GM12873 (cell line): ENCODE results near the gene SNAI3.

ENCODE experiments used
- CTCF ChIP-seq: IDR thresholded peaks from 2 replicates; pipeline ENCODE4 v1.5.1; 2012; ENCODE audit warnings: low read depth, mild to moderate bottlenecking, moderate library complexity, low read length, control low read depth; ENCODE audit not compliant: insufficient read depth; ENCODE audit errors: missing control alignments

SNAI3 gene

GRCh38 chr16:88653596-88654362 lies 32.5 kb downstream of the SNAI3 start:
- no peak for TF ChIP-seq CTCF

GRCh38 chr16:88653101-88653500 lies 33.2 kb downstream of the SNAI3 start:
- no peak for TF ChIP-seq CTCF

DNA sequence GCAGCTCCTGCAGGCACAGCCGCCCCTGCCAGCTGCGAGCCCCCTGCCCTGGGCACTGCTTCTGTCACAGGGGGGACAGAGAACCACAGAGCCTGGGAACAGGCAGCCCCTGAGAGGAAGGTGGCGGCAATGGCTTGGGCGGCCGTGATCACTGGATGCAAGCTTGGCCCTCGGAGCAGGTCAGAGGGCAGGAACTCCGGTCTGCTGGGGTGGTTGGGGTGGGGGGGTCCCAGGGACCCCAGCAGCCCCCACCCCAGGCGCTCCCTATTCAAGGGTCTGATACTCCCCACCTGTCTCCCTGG lies 33.6 kb downstream of the SNAI3 start:
- TF ChIP-seq CTCF = no peak

DNA sequence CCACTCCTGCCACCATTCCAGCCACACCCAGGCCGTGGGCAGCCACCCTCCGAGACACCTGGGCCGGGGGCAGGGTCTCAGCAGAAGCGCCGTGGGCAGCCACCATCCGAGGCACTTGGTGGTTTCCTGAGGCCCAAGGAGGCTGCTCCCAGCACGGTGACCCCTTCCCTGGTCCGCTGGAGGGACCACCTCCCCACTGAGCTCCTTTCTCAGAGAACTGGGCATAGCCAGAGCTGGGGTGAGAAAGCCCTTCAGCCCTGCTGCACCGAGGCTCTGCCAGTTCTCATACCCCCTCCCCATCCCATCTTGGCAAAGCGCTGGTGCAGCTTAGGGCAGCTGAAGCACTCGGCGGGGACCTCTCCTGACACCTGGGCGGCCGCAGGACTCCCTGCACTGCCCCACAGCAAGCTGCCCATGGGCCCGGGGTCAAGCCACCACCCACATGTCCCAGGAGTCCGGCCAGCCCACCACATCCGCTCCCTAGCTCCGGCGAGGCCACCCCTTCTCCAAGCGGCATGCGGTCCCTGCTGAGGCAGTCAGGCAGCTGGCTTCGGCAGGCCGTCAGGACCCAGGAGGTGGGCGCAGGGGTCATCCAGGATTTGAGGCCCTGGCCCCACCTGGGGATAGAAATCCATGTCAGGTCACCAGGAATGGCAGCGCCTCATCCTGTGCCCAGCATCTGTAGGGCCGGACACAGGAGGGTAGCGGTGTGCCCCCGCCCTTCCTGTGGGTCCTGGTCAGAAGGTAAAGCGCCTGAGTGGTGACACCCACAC lies 34.1 kb downstream of the SNAI3 start:
- no peak for TF ChIP-seq CTCF

DNA sequence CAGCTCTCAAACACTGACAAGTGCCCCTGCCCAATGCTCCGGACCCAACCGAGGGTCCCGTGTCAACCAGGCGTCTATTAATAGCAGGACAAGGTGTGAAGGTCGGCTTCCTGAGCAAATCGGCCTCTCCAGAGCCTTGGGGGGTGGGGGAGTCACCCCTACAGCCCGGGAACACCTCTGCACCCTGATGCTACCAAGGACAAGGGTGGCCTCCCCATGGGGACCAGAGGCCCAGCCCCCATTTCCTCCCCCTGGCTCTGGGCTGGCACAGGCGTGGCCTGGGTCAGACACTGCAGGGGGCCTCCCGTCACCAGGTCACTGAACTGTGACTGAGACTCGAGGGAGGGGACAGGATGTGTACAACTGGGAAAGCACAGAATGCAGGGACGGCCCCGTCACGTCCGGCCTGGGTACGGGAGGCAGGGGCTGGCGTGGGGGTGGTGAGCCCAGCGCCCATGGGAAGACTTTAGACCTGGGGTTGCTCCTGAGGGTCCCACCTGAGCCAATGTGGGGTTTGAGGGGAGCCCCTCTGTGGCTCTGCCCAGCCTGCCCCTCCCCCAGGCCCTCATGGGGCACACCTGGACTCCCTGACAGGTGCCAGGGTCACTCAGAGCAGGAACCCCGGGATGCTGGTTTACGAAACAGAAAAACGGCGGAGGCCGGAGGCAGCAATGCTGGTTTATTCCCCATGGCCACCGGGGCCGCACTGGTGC lies 34.9 kb downstream of the SNAI3 start:
- TF ChIP-seq CTCF = no peak

DNA sequence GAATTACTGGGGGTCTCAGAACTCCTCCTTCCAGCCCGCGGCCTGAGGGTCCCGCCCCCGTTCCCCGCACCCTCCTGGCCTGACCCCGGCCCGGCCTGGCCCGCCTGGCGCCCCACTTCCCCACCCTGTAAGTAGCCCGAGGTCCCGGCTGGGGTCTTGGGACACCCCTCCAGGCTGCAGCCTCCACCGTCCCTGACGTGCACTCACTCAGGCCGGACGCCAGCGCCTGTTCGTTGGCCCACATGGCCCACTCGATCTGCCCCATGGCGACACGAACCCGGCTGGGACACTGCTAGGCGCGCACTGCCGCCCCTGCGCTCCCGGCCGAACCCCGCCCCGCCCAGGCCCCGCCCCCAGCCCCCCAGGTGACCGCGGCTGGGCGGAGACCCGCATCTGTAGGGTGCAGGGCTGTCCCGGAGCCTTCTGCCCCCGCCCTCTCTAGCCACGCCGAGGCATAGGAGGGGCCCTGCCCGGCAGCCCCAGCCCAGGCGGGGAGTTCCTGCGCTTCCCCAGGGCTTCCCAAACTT lies 35.5 kb downstream of the SNAI3 start, which contains the start of gene CYBA:
Gene CYBA, minus strand, starts transcription at position 305 of the 527 bp plus-strand sequence. Its CDS starts 40 bp downstream, at position 265.
- no peak for TF ChIP-seq CTCF

DNA sequence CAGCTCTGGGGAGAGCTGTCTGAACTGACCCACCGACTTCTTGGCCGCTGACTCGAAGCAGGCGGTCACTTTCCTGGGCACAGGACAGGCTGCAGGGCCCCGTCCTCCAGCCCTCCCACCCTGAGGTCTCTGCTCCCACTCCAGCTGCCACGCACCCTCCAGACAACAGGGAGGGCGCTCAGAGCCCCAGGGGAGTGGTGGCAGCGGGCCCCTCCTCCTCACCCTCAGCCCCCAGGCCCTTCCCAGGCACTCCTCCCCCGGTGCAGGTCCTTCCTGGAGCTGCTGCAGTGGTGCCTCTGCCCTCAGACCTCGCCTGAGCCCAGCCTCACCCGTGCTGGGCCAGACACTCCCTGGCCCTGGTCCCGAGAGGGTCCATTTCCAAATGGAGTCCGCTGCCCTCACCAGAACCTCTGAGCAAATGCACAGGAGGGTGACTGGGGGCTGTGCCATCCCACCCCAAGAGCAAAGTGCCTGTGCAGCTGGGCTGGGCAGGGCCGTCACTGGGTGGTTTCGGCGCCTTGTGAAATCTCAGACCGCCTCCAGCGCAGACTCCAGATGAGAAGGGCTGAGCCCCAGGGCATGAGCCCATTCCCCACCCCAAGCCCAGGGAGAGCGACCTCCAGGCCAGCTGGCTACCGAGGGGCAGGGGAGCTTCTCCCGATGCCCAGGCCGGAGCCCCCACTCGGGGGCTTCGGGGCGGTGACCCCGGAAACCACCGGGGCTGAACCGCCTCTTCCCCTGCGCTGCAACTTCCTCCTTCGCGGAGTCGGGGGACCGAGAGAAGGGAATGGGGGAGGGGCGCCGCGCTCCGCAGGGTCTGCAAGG lies 36.2 kb downstream of the SNAI3 start:
- TF ChIP-seq CTCF = no peak
